Activated CD4-positive, alpha-beta T cell treated with anti-CD3 and anti-CD28 coated beads, Interleukin-2, amount 50 U/mL, for 16 hours (primary cell): Measurements from ENCODE around the gene TLX2.
A peak's percentile ranks its signal among the peaks of the same experiment; 100 is the strongest.
"Not testable (repeated sequence)": the region's sequence is repeated elsewhere in the genome, so short reads cannot be mapped to it uniquely, and the experiment has no call there.

Experiments
- DNase-seq: peaks from one replicate; pipeline ENCODE4 v3.0.0-alpha.2; 2020

The TLX2 gene

DNA sequence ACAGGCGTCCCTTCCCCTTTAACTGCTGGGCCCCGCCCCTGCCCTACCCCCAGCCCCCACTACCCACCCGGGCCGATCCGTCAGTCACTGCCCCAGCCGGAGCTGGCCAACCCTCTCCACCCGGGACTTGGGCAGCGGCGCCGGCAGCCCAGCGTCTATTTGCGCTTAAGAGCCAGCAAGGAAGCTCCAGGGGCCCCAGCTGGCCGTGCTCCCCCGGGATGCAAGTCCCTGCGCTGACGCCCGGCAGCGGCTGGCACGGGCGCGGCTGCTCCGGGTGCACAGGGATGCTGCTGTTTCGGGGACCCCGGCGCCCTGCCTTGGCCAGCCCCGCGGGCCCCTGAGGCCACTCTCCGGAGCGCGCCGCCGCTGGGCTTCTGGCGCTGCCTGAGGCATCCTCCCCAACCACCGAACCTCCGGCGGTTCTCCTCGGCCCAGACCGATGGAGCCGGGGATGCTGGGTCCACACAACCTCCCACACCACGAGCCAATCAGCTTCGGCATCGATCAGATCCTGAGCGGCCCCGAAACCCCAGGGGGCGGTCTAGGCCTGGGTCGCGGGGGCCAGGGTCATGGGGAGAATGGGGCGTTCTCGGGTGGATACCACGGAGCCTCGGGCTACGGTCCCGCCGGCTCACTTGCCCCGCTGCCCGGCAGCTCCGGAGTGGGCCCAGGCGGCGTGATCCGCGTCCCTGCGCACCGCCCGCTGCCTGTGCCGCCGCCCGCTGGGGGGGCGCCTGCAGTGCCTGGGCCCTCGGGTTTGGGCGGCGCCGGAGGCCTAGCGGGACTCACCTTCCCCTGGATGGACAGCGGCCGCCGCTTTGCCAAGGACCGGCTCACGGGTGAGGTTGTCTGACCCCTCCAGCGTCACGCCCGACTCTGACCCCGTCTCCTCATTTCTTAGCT, at the start of gene TLX2:
TSS of gene TLX2 (plus strand) at position 83 of the 903 bp plus-strand sequence. CDS start at position 440, 357 bp downstream.
- DNase-seq = no peak

DNA sequence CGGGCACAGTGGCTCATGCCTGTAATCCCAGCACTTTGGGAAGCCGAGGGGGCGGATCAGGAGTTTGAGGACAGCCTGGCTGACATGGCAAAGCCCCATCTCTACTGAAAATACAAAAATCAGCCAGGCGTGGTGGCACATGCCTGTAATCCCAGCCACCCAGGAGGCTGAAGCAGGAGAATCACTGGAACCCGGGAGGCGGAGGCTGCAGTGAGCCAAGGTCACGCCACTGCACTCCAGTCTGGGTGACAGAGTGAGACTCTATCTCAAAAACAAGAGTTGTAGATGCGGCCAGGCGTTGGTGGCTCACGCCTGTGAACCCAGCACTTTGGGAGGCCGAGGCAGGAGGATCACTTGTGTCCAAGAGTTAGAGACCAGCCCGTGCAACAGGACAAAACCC, 43.5 kb upstream of the TLX2 start:
- DNase-seq = not testable (repeated sequence)

DNA sequence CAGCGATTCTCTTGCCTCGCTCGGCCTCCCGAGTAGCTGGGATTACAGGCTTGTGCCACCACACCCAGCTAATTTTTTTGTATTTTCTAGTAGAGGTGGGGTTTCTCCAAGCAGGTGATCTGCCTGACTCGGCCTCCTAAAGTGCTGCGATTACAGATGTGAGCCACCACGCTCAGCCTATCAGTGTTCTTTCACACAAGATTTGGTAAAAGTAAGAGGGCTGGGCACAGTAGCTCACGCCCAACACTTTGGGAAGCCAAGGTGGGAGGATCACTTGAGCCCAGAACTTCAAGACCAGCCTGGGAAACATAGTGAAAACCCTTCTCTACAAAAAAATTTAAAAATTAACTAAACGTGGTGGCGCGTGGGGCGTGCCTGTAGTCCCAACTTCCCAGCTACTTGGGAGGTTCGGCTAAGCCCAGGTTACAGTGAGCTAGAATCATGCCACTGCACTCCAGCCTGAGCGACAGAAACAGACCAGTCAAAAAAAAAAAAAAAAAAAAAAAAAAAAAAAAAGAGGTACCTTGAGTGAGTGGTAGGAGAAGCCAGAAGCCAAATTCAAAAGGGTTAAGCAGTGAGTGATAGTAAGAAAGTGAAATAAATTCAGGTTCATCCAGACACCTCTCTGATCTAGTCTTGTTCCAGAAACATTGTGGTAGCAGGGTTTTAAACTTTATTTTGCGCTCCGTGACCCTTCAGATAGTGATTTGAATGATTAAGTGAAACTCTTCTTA, 42.8 kb upstream of the TLX2 start:
- DNase-seq = no peak

DNA sequence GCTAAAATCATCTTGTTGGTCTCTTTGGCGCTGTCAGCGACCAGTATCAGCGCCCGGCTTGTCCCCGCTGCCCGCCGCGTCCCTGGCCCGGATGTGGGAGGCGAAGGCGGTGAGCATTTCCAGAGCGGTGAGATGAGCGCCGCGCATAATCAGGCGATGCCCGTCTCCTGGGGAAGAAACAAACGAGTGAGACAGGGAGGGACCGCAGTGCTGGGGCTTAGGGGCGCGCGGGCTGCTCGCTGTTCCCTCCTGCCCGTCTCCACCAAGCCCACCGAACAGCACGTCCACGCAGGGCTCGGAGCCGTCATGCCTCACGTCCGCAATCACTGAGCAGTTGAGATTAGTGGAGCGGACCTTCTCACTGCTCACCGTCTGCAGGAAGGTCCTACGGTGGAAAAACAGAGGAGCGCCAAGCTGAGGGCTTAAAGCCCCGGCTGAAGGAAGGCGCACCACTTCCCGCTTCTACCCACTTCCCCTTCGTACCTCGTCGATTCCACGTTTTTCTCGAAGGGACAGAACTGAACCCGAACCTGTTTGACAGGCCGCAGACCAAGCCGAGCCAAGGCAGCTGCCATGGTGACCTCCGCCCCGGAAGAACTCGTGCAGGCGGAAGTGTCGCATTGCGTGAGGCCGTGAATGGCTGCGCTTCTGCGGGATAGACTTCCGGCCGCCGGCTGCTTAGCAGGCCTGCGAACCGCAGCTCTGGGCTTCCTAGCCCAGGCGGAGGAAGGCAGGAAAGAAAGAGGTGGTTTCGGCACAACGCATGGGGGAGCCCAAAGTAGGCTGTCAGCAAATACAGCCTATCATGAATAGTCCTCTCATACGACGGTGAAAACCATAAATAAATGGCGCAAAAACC, 41.9 kb upstream of the TLX2 start, which contains the start of gene MRPL53:
TSS of gene MRPL53 (minus strand) at position 595 of the 859 bp plus-strand sequence. CDS start at position 575, 20 bp downstream.
- DNase-seq = peak; percentile 97

DNA sequence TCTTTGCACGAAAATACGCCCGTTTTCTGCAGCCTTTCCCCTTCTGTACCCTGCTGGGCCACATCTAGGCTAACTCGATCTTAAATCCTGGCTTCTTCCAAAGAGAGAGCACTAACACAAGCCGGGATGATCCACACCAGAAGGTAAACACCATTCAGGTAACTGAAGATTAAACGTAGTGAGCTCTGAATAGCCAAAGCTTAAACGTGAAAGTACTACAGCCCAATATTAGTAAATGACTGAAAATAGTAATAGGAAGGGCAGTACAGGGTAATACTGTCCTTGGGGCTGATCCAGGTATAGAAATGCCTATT, 41.3 kb upstream of the TLX2 start:
- DNase-seq = no peak

DNA sequence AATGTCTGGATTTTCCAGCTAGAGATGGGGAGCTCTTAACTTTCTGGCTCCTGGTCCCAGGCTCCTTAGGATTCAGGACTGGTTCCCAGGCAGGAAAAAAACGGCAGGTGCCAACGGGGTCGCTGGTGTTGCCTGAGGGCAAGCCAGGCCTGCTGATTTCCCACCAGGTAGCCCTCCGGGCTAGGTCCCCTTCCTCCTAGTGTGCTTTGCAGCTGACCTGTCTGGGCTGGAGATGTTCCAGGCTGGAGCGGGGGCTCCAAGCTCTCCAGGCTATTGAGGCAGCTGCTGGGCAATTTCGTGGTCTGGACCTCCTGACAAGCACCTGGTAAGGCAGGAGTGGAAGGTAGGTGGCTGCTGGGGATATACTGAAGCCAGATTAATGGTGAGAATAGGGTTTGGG, 39.8 kb upstream of the TLX2 start:
- DNase-seq = no peak

DNA sequence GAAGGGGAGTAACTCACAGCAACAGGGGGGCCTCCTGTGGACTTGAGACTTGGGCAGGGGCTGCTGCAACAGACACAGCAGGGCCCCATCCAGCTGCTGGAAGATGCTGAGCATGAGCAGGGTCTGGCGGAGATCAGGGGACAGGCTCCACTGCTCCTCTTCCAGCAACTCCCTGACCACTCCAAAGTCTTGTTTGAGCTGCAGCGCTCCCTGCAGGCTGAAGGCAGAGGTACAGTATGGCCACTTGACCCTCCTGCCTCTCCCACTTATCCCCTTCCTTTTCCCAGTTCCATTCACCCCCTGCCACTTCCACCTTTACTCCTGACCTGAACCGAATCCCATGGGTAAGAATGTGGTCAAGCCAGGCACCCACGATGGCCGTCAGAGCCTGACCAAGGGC, 39.4 kb upstream of the TLX2 start:
- no peak for DNase-seq

DNA sequence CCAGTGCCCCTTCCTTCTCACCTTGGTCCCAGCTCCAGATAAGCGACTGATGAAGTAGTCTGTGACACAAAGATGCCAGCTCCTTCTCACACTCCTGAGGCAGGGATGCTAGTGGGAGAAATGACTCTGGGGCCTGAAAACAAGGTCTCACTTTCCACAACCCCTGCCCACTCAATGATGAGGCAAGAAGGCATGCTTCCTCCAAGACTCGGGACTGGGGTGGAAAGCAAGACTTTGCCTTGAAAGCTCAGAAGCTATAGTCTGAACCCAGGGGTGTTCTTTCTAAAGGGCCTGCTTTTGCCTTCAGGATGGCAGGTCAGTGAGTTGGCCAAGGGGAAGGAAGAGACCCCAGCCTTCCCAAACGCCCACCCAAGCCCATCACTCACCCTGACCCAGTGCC, 32.8 kb upstream of the TLX2 start:
- DNase-seq = no peak

DNA sequence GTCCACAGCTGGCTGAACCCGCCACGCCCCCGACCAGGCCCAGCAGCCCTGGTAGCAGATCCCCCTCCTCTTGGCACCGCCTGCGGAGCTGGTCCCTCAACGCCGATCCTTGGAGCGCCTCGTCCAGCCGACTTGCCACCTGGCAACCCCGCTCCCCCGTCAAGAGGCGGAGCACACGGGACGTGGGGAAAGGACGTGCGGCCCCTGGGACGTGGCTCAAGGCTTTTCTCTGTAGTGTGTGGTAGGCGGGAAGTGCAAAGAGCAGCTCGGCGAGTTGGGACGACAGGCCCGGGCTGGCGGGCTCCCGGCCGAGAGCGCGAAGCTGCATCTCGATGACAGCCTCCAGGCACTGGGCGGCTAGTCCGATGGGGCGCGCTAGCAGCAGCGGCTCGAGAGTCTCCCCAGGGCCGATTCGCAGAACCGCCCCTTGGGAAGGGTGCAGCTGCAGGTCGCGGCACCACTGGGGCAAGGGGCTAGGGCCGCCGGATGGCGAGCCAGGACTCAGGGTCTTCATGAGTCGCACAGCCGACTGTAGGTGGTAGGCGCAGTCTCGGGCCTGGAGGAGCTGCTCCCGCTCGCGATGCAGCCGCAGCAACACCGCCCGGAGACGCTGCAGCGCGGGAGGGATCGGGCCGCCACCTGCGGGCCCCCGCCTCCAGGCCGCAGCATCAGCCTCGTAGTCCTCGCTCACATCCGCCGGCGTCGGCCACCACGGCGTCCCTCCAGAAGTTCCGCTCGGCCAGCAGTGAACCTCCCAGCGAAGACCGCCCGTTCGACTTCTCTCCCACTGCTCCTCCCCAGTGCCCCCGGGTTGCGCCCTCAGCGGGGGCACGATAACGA, 32.1 kb upstream of the TLX2 start:
- DNase-seq = peak; percentile 67

DNA sequence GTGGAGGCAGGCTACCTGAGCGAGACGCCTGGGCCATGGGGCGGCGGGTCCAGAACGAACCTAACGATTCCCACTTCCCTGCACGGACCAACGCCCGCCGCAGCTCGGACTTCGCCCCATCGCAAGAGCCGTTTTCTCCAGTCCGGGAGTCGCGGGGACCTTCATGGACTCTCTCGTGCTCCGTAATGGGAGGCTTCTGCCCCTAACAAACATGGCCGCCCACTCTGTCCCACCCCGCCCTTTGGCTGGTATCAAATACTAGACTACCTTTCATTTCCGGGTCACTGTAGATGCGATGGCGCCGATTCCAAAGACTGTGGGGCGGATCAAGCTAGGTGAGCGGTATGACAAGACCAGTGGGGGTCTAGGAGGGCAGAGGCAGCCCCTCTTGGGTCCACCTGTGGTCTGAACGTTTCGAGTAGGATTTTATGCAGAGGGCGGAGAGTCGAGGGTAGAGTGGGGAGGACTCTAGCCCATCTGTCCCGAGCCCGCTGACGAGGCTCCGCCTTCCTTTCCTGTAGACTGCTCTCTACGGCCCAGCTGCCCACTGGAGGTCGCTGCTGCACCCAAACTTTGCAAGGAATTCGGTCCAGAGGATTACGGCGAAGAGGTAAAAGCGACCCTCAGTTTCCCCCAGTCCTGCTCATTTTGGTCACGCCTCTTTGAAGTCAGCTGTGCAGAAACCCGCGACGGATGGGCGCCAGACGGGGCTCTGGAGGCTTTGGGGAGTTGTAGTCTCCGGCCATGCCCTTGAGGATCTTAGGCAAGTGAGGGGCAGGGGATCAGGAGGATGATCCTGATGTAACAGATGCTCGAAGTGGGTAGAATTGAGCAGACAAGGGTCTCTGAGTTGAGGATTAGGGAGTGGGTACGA, 31.2 kb upstream of the TLX2 start, which contains the start of the genes CCDC142 and TTC31:
TSS of gene CCDC142 (minus strand) at position 198 of the 874 bp plus-strand sequence. CDS start at position 37, 161 bp downstream.
TSS of gene TTC31 (plus strand) at position 281 of the 874 bp plus-strand sequence. CDS start at position 296, 15 bp downstream.
- DNase-seq = peak; percentile 95

DNA sequence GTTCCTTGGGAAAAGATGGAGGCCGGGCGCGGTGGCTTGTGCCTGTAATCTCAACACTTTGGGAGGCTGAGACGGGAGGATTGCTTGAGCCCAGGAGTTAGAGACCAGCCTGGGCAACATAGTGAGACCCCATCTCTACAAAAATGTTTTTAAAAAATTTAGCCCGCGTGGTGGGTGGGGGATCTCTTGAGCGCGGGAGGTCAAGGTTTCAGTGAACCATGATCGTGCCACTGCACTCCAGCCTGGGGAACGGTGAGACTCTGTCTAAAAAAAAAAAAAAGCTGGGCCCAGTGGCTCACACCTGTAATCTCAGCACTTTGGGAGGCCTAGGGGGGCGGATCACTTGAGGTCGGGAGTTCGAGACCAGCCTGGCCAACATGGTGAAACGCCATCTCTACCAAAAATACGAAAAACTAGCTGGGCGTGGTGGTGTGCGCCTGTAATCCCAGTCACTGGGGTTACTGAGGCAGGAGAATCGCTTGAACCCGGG, 30.5 kb upstream of the TLX2 start:
- DNase-seq = not testable (repeated sequence)

DNA sequence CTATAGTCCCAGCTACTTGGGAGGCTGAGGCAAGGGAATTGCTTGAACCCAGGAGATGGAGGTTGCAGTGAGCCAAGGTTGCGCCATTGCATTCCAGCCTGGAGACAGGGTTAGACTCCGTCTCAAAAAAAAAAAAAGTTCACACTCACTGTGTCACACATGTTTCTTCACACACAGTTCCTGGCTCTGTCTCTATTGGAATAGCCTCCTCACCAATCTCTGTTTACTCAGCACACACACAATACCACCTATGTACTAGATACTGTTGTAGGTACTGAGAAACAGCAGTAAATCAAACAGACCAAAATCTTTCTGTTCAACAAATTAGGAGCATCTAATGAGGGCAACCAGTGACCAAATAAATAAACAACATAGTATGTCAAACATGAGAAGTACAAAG, 28.1 kb upstream of the TLX2 start:
- no peak for DNase-seq

DNA sequence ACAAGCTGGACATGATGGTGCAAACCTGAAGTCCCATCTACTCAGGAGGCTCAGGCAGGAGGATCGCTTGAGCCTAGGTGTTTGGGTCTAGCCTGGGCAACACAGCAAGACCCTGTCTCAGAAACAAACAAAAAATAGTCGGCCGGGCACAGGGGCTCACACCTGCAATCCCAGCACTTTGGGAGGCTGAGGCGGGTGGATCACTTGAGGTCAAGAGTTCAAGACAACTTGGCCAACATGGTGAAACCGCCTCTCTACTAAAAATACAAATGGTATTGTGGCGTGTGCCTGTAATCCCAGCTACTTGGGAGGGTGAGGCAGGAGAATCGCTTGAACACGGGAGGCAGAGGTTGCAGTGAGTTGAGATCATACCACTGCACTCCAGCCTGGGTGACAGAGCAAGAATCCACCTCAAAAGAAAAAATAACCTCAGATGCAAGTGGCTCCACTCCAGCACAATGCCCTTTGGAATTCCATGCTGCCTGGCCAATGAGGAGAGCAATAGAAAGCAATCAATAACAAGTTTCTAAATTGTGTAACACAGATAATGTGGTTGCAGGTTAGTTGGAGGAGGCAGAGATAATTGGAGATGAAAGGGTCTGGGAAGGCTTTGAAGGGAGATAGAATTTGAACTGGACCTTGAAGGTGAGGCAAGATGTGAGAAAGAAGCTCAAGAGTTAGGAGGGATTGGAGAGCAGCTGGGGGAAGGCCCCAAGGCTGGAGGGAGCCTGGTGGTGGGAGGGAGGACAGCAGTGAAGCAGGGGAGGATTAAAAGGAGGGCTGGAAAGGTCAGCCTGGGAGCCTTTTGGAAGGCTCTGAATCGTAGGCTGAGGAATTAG, 25.4 kb upstream of the TLX2 start:
- DNase-seq = no peak

DNA sequence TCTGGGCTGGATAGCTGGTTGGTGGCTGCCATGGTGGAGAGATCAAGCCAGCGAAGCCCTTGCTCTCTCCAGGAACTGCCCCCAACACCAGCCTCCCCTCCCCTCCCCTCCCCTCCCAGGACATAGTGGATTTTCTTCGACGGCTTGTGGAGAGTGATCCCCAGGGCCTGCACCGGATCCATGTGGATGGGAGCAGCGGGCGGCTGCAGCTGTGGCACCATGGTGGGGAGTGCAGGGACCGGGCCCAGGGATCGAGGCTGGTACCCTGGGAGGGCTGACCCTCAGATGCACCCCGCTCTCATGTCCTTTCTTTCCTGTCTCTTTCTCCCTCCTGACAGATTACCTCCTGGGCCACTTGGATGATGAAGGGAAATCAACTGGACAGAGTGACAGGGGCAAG, 24.3 kb upstream of the TLX2 start:
- no peak for DNase-seq

DNA sequence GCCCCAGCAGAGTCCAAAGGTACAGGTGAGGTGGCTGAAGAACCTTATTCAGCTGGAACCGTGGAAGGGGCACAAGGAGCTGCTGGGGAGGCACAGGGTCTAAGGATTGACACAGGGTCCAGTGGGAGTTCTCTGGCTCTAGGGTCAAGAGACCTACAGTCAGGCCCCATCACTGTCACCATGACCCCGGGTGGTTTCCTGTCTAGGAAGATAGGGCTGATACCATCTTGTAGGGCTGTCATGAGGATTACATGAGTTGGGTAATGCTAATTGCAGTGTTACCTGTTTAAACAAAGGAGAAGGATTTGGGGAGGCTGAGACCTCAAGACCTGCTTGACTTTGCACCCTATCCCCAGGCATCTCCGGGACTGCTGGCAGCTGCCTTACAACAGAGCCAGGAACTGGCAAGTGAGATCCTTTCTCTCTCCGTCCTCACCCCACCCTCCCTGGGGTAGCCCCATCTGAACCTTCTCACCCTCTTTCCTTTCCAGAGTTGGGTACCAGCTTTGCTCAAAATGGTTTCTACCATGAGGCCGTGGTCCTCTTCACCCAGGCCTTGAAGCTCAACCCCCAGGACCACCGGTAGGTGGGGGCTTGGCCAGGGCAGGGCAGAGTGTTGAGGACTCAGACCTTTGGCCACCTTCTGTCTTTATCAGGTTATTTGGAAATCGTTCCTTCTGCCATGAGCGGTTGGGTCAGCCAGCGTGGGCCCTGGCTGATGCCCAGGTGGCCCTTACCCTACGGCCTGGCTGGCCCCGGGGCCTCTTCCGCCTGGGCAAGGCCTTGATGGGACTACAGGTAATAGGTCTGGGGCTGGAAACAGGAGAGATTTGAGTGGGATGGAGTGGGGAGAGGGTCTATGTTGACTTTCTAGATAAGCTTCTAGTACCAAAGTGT, 22.4 kb upstream of the TLX2 start:
- no peak for DNase-seq

DNA sequence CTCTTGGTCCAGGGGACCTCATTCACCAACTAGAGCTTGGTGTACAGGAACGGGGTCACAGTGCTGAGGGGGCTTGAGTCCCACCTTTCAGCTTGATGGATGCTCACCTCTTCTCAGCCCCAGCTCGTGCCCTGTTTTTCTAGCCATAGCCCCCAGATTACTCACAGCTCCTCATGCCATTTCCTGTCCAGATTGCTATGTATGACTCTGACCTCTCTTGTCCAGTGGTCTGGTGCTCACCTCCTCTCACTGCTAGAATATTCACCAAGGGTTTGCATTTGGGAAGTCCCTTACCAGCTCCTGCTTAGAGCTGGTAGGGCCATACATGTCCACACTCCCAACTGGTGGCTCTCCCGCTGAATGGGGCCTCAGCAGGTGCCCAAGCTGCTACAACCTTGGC, 20.7 kb upstream of the TLX2 start:
- no peak for DNase-seq

DNA sequence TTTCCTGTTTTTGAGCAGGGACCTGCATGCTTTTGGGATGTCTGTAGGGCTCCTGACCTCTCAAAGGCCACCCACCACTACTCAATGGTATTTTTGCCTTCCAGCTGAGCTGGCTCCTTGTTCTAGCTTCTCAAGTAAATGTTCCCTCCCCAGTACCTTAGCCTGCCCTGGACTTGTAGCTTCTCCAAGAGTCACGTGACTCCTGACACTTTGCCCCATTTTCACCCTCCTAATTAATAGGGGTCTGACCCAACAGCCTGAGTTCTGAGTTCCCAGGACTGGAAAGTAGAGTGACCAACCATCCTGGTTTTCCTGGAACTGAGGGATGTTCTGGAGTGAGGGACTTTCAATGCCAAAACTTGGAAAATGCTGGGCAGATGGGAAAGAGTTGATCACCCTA, 18.8 kb upstream of the TLX2 start:
- DNase-seq = no peak

DNA sequence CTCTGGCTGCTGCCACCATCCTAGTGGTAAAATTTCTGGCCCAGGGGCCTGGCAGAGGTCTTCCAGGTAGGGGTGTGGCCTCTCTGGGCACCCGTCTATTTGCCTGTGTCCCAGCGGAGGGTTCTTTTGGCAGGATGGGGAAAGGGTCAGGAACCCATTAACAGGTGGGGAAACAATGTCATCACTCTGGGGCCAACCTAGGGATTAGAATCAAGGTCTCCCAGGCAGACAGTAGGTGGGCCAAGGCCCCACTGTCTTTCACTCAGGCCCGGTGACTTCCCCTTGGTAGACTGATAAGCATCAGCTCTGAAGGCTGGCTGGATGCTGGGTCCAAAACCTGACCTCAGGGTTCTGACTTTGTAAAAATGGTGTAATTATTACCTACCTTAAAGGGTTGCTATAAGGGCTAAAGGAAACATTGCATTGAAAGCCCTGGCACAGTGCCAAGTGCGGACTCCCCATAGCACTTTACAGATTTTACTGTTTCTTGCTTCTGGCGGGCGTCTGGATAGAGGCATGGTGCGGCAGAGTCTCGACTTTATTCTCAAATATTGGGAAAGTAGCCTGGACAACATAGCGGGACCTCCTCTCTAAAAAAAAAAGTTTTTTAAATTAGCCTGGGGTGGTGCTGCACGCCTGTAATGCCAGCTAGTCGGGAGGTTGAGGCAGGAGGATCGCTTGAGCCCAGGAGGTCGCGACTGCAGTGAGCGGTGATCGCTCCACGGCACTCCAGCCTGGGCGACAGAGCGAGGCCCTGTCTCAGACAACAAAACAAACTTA, 17.1 kb upstream of the TLX2 start:
- DNase-seq = no peak
